ENCODE results near the gene CTR9. TPM values are rescaled to one million over a fixed set of nuclear protein-coding genes. Genes with fewer than 3 reads are reported as not detected.
A peak's percentile ranks its signal among the peaks of the same experiment; 100 is the strongest.

CTR9 gene
- total and polyA plus RNA-seq, 2 of the 13 experiments (the other 11 are each of a cell fraction or from before 2014, with no cell fraction given): 6.6 to 22.1 TPM

GRCh38 chr11:10735481-10736475 is 15.3 kb upstream of the CTR9 start (continued):
- no peak for TF ChIP-seq SOX6 (IDR thresholded peaks at IDR 0.05)
- TF ChIP-seq SOX6 (CRISPR knock-in tag; IDR thresholded peaks at IDR 0.05): peak; percentile 47; the same call in 1 of the 2 replicates
- TF ChIP-seq, protein P1, sequence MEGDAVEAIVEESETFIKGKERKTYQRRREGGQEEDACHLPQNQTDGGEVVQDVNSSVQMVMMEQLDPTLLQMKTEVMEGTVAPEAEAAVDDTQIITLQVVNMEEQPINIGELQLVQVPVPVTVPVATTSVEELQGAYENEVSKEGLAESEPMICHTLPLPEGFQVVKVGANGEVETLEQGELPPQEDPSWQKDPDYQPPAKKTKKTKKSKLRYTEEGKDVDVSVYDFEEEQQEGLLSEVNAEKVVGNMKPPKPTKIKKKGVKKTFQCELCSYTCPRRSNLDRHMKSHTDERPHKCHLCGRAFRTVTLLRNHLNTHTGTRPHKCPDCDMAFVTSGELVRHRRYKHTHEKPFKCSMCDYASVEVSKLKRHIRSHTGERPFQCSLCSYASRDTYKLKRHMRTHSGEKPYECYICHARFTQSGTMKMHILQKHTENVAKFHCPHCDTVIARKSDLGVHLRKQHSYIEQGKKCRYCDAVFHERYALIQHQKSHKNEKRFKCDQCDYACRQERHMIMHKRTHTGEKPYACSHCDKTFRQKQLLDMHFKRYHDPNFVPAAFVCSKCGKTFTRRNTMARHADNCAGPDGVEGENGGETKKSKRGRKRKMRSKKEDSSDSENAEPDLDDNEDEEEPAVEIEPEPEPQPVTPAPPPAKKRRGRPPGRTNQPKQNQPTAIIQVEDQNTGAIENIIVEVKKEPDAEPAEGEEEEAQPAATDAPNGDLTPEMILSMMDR (CRISPR knock-in tag; IDR thresholded peaks at IDR 0.05): peak; percentile 99
- no peak for TF ChIP-seq ZKSCAN1 (IDR thresholded peaks at IDR 0.05; ENCODE audit: low read length)
- peak; percentile 62 for TF ChIP-seq ARID5B (CRISPR knock-in tag; IDR thresholded peaks at IDR 0.05)
- no peak for TF ChIP-seq ZMYM3 (CRISPR knock-in tag; IDR thresholded peaks at IDR 0.05)
- TF ChIP-seq TCF12 (IDR thresholded peaks at IDR 0.05): no peak
- TF ChIP-seq TCF12 (CRISPR knock-in tag; IDR thresholded peaks at IDR 0.05): no peak
- TF ChIP-seq SPEN (CRISPR knock-in tag; IDR thresholded peaks at IDR 0.05; ENCODE audit: low read depth): peak; percentile 44; the same call in 1 of the 2 replicates
- TF ChIP-seq REPIN1 (CRISPR knock-in tag; IDR thresholded peaks at IDR 0.05; ENCODE audit: borderline replicate concordance, low read depth): peak; percentile 78
- peak; percentile 35; the same call in 1 of the 2 replicates for TF ChIP-seq ZNF614 (CRISPR knock-in tag; IDR thresholded peaks at IDR 0.05; ENCODE audit: borderline replicate concordance)
- 0 out of 2 replicates have a peak, but pooled peaks have one; percentile 26 for TF ChIP-seq BCL6 (CRISPR knock-in tag; IDR thresholded peaks at IDR 0.05)
- peak; percentile 44 for TF ChIP-seq MED1 (CRISPR knock-in tag; IDR thresholded peaks at IDR 0.05)
- TF ChIP-seq, protein P2, sequence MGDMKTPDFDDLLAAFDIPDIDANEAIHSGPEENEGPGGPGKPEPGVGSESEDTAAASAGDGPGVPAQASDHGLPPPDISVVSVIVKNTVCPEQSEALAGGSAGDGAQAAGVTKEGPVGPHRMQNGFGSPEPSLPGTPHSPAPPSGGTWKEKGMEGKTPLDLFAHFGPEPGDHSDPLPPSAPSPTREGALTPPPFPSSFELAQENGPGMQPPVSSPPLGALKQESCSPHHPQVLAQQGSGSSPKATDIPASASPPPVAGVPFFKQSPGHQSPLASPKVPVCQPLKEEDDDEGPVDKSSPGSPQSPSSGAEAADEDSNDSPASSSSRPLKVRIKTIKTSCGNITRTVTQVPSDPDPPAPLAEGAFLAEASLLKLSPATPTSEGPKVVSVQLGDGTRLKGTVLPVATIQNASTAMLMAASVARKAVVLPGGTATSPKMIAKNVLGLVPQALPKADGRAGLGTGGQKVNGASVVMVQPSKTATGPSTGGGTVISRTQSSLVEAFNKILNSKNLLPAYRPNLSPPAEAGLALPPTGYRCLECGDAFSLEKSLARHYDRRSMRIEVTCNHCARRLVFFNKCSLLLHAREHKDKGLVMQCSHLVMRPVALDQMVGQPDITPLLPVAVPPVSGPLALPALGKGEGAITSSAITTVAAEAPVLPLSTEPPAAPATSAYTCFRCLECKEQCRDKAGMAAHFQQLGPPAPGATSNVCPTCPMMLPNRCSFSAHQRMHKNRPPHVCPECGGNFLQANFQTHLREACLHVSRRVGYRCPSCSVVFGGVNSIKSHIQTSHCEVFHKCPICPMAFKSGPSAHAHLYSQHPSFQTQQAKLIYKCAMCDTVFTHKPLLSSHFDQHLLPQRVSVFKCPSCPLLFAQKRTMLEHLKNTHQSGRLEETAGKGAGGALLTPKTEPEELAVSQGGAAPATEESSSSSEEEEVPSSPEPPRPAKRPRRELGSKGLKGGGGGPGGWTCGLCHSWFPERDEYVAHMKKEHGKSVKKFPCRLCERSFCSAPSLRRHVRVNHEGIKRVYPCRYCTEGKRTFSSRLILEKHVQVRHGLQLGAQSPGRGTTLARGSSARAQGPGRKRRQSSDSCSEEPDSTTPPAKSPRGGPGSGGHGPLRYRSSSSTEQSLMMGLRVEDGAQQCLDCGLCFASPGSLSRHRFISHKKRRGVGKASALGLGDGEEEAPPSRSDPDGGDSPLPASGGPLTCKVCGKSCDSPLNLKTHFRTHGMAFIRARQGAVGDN (CRISPR knock-in tag; IDR thresholded peaks at IDR 0.05): peak; percentile 58
- TF ChIP-seq, protein P3, sequence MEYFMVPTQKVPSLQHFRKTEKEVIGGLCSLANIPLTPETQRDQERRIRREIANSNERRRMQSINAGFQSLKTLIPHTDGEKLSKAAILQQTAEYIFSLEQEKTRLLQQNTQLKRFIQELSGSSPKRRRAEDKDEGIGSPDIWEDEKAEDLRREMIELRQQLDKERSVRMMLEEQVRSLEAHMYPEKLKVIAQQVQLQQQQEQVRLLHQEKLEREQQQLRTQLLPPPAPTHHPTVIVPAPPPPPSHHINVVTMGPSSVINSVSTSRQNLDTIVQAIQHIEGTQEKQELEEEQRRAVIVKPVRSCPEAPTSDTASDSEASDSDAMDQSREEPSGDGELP (IDR thresholded peaks at IDR 0.05; ENCODE audit: borderline replicate concordance, low read depth): no peak
- no peak for TF ChIP-seq ATF1 (CRISPR knock-in tag; IDR thresholded peaks at IDR 0.05)

All from HepG2 (cell line).